Neural progenitor cell (in vitro differentiated cells): Measurements from ENCODE around the gene ACSBG1.

ENCODE experiments used
- CTCF ChIP-seq: fragments of 200-600 bp; sonication (generic); IDR thresholded peaks from 2 replicates; pipeline ENCODE4 v1.5.1; 2017; ENCODE audit warnings: antibody characterized with exemption, mild to moderate bottlenecking
- EZH2 ChIP-seq: fragments of 200-600 bp; sonication (generic); IDR thresholded peaks from 2 replicates; pipeline ENCODE4 v1.6.1; 2017; ENCODE audit warnings: antibody characterized with exemption, mild to moderate bottlenecking, moderate library complexity

GRCh38 chr15:78164010-78164409 is 70.4 kb downstream of the ACSBG1 start:
- no peak for TF ChIP-seq CTCF
- no peak for TF ChIP-seq EZH2
